Endothelial cell of umbilical vein (primary cell): ENCODE measurements around the gene MAST4. TPM values are rescaled to one million over a fixed set of nuclear protein-coding genes. Genes with fewer than 3 reads are reported as not detected.

Source experiments
- BruUV-seq: library from RNA; stranded (reverse); fragments of 400-500 nt; replicated peaks from 2 replicates; lab custom pipeline; 2021; lab: Mats Ljungman, UMichigan
- CTCF ChIA-PET: fragments of 300-600, 350-600 bp; sonication (Branson Sonifier 250); formaldehyde crosslinking; loops from one replicate; lab custom pipeline; 2021; ENCODE audit warnings: antibody characterized with exemption, inconsistent platforms; lab: Charles Lee
- POLR2A ChIA-PET: fragments of 300-600, 350-600 bp; sonication (Branson Sonifier 250); formaldehyde crosslinking; loops from one replicate; lab custom pipeline; 2021; ENCODE audit warnings: antibody characterized with exemption, inconsistent platforms; lab: Charles Lee
- DNase-seq: peaks from one replicate; pipeline ENCODE4 v3.0.0-alpha.2; 2011; ENCODE audit warnings: low read depth, low spot score
- FAIRE-seq: peaks from 2 replicates; lab custom pipeline; 2011; peaks lifted over from hg19 to GRCh38; lab: Jason Lieb, UNC
- H2AFZ ChIP-seq: 2 replicates; pipeline ENCODE4 v1.6.0; 2012; ENCODE audit warnings: low read depth, low read length, control low read depth, inconsistent platforms
- H3K27ac ChIP-seq: 2 replicates; pipeline ENCODE4 v1.5.1; 2011; ENCODE audit warnings: low read depth, mild to moderate bottlenecking, control low read depth, low read length, moderate library complexity; ENCODE audit not compliant: insufficient read depth
- H3K27me3 ChIP-seq, 2 experiments: 2 replicates each; pipeline versions ENCODE4 v1.6.0 to v1.6.1; 2011; ENCODE audit warnings: low read length in 2 of 2, mixed read lengths in 1 of 2; ENCODE audit not compliant: control insufficient read depth in 2 of 2, insufficient read depth in 2 of 2
- H3K36me3 ChIP-seq, 2 experiments: 2 replicates in 1 of 2; 3 replicates in 1 of 2; pipeline ENCODE4 v1.5.1; 2011; ENCODE audit warnings: low read length in 2 of 2, mild to moderate bottlenecking in 1 of 2, moderate library complexity in 1 of 2; ENCODE audit not compliant: control insufficient read depth in 2 of 2, insufficient read depth in 2 of 2; ENCODE audit errors: extremely low read depth in 1 of 2
- H3K4me1 ChIP-seq: 3 replicates; pipeline ENCODE4 v1.5.1; 2011; ENCODE audit warnings: mild to moderate bottlenecking, low read length; ENCODE audit not compliant: control insufficient read depth, insufficient read depth; ENCODE audit errors: extremely low read depth
- H3K4me2 ChIP-seq: 2 replicates; pipeline ENCODE4 v1.6.1; 2011; ENCODE audit warnings: low read length, control low read depth, mixed read lengths; ENCODE audit not compliant: insufficient read depth
- H3K4me3 ChIP-seq, 3 experiments: fragments of 200-600 bp in 1 of 3; sonication (generic), shearing (Covaris generic) in 1 of 3; replicated peaks in 1 of 3; 2 replicates each; pipeline ENCODE4 v1.5.1; 2011 to 2016; ENCODE audit warnings: control low read depth in 3 of 3, low read length in 3 of 3, mild to moderate bottlenecking in 2 of 3, inconsistent platforms in 1 of 3, low read depth in 1 of 3, moderate library complexity in 1 of 3; ENCODE audit not compliant: insufficient read depth in 1 of 3
- H3K79me2 ChIP-seq: 2 replicates; pipeline ENCODE4 v1.6.0; 2012; ENCODE audit warnings: low read length, inconsistent platforms; ENCODE audit not compliant: control insufficient read depth, insufficient read depth
- H3K9ac ChIP-seq: replicated peaks from 2 replicates; pipeline ENCODE3; 2011; ENCODE audit warnings: low read length, control low read depth; ENCODE audit not compliant: insufficient read depth; ENCODE audit errors: extremely low read depth
- H3K9me1 ChIP-seq: replicated peaks from 3 replicates; pipeline ENCODE4 v1.6.0; 2011; ENCODE audit warnings: mild to moderate bottlenecking, low read length; ENCODE audit not compliant: control insufficient read depth, insufficient read depth; ENCODE audit errors: extremely low read depth
- H3K9me3 ChIP-seq: replicated peaks from 2 replicates; pipeline ENCODE4 v1.5.1; 2012; ENCODE audit warnings: low read length, inconsistent platforms; ENCODE audit not compliant: control insufficient read depth, insufficient read depth
- H4K20me1 ChIP-seq: replicated peaks from 2 replicates; pipeline ENCODE3; 2011; ENCODE audit warnings: mild to moderate bottlenecking, low read length; ENCODE audit not compliant: control insufficient read depth, insufficient read depth; ENCODE audit errors: extremely low read depth
- CTCF ChIP-seq, 2 donors: IDR thresholded peaks; 1 replicate in 1 of 2; 2 replicates in 1 of 2; pipeline ENCODE4 v1.5.1; 2011; ENCODE audit warnings: low read length in 2 of 2, mild to moderate bottlenecking in 2 of 2, moderate library complexity in 2 of 2, control low read depth in 1 of 2, inconsistent platforms in 1 of 2, low read depth in 1 of 2; ENCODE audit not compliant: insufficient read depth in 1 of 2; ENCODE audit errors: extremely low read depth in 1 of 2
- EZH2 ChIP-seq: IDR thresholded peaks from 2 replicates; pipeline ENCODE4 v1.6.1; 2012; ENCODE audit warnings: borderline replicate concordance, low read depth, mild to moderate bottlenecking, moderate library complexity, low read length, inconsistent platforms; ENCODE audit not compliant: severe bottlenecking
- FOS ChIP-seq: IDR thresholded peaks from 2 replicates; pipeline ENCODE4 v1.6.1; 2011; ENCODE audit warnings: mild to moderate bottlenecking, low read length, moderate library complexity, borderline replicate concordance; ENCODE audit not compliant: insufficient read depth
- GATA2 ChIP-seq: IDR thresholded peaks from 2 replicates; pipeline ENCODE4 v1.7.0; 2011; ENCODE audit warnings: low read depth, mild to moderate bottlenecking, moderate library complexity, mixed read lengths, low read length; ENCODE audit not compliant: insufficient read length, insufficient read depth
- JUN ChIP-seq: IDR thresholded peaks from 2 replicates; pipeline ENCODE4 v1.6.1; 2011; ENCODE audit warnings: borderline replicate concordance, low read depth; ENCODE audit not compliant: insufficient read length, insufficient read depth
- MAX ChIP-seq: IDR thresholded peaks from 2 replicates; pipeline ENCODE4 v1.6.1; 2011; ENCODE audit not compliant: insufficient read depth, insufficient read length
- MYC ChIP-seq: IDR thresholded peaks from one replicate; pipeline ENCODE4 v1.6.1; 2011; ENCODE audit warnings: mild to moderate bottlenecking, low read depth, low read length
- POLR2A ChIP-seq: IDR thresholded peaks from 2 replicates; pipeline ENCODE4 v1.6.1; 2012; ENCODE audit warnings: low read depth, mild to moderate bottlenecking, control low read depth, low read length
- POLR2AphosphoS5 ChIP-seq: IDR thresholded peaks from 2 replicates; pipeline ENCODE4 v1.6.1; 2012; ENCODE audit warnings: low read depth, mild to moderate bottlenecking, control low read depth, low read length, moderate library complexity; ENCODE audit not compliant: insufficient read depth
- dilution Hi-C: fragments of 300-500 bp; cut with MboI; formaldehyde crosslinking; loops from one replicate; pipeline ENCODE4 v1.15.0; 2019; ENCODE audit warnings: low sequenced_read_pairs; ENCODE audit not compliant: extremely low pct_ligation_motif_present
- intact Hi-C: fragments of 100-400 bp; cut with micrococcal nuclease; formaldehyde crosslinking; loops from one replicate; pipeline ENCODE4 v1.10.0; 2022
- polyA plus RNA-seq, 4 experiments: library from polyadenylated mRNA; depleted of rRNA in 3 of 4; stranded (reverse) in 3 of 4; unstranded in 1 of 4; fragments of >200 nt; gene quantifications; 2 replicates each; pipeline versions ENCODE4 v1.2.1 to v1.2.3, GENCODE V29; 2011 to 2012; ENCODE audit warnings: missing spikeins in 1 of 4
- total RNA-seq: library from RNA; stranded (reverse); gene quantifications from 2 replicates; pipeline ENCODE4 v1.2.3, GENCODE V29; 2021

The MAST4 gene
- total and polyA plus RNA-seq, 2 donors (not counting 3 experiments of a cell fraction or from before 2014, with no cell fraction given): 40.2 to 116 TPM

- Histone ChIP-seq H3K9me1 (no peaks in the 10 kb centered on the region), H2AFZ (no peak overlapping the region), H4K20me1 (no peaks in the 10 kb centered on the region), H3K27me3 (no peaks in the 10 kb centered on the region), H3K4me2 (no peak overlapping the region), H3K27ac (no peak overlapping the region), H3K9me3 (no peaks in the 10 kb centered on the region), H3K79me2 (no peaks in the 10 kb centered on the region), H3K36me3 (no peaks in the 10 kb centered on the region), H3K4me3 (no peak overlapping the region), H3K9ac (no peak overlapping the region), H3K4me1 (no peaks in the 10 kb centered on the region)
- BruUV-seq: no TSS peak
- DNase-seq: no peak
- CTCF ChIA-PET: no interaction called here
- FAIRE-seq: no peak
- dilution Hi-C loops: no loop called here
- intact Hi-C loops: no loop called here
- TF ChIP-seq GATA2: no peak
- TF ChIP-seq EZH2: no peak
- no peak for TF ChIP-seq MYC
- no peak for TF ChIP-seq POLR2AphosphoS5
- TF ChIP-seq JUN: no peak
- no peak for TF ChIP-seq FOS
- no peak for TF ChIP-seq CTCF (IDR thresholded peaks at IDR 0.05; ENCODE audit: extremely low read depth in 1 of 2, insufficient read depth in 1 of 2, low read depth in 1 of 2, low read length in 2 of 2)
- no peak for TF ChIP-seq POLR2A
- no peak for TF ChIP-seq MAX
- POLR2A ChIA-PET: no interaction called here
Observed at GRCh38 chr5:67189931-67190330, 593.7 kb downstream of the MAST4 start.
